ENCODE measurements around the gene CABCOCO1. TPM values are rescaled to one million over a fixed set of nuclear protein-coding genes. Genes with fewer than 3 reads are reported as not detected.
A peak's percentile ranks its signal among the peaks of the same experiment; 100 is the strongest.

The CABCOCO1 gene
- total RNA-seq, 4 donors from 2014 or later = 0.94 to 1.6 (median 1.3) TPM

DNA sequence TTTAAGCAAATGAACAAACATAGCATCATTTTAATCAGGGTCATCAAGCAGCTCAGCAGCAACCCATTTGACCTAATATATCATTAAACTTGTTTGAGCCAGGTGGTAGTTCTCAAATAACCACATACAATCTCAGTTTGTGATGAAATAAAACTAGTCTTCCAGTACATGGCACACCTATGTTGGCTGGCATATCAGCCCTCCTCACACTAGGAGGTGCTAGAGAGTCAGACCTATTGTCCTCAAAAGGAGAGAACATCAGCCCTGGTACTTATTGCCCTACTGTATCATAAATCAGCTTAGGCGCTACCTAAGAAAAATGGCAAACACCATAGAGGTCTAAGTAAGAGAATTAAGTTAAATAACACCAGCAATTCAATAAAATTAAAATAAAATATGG lies 81.7 kb downstream of the CABCOCO1 start:
- ATAC-seq = no peak
- Histone ChIP-seq H3K27ac (no peak overlapping the region), H3K9me3 (no peaks in the 10 kb centered on the region), H3K27me3 (no peaks in the 10 kb centered on the region), H3K36me3 (no peaks in the 10 kb centered on the region), H3K4me3 (no peak overlapping the region), H3K4me1 (peaks cover 0 to 7% (median under 1%) of the 10 kb centered on the region in 3 donors)
- 100% methylated on average over 1 of the region's 1 CpG; no CpG with 5 or more reads in 1 of the 2 donors for WGBS, 2 donors (ENCODE audit: low coverage in 1 of 2)
- TF ChIP-seq POLR2AphosphoS5 (IDR thresholded peaks at IDR 0.05) (no peak), POLR2A (IDR thresholded peaks at IDR 0.05) (no peak), EP300 (IDR thresholded peaks at IDR 0.05) (no peak)
- TF ChIP-seq, protein P1, sequence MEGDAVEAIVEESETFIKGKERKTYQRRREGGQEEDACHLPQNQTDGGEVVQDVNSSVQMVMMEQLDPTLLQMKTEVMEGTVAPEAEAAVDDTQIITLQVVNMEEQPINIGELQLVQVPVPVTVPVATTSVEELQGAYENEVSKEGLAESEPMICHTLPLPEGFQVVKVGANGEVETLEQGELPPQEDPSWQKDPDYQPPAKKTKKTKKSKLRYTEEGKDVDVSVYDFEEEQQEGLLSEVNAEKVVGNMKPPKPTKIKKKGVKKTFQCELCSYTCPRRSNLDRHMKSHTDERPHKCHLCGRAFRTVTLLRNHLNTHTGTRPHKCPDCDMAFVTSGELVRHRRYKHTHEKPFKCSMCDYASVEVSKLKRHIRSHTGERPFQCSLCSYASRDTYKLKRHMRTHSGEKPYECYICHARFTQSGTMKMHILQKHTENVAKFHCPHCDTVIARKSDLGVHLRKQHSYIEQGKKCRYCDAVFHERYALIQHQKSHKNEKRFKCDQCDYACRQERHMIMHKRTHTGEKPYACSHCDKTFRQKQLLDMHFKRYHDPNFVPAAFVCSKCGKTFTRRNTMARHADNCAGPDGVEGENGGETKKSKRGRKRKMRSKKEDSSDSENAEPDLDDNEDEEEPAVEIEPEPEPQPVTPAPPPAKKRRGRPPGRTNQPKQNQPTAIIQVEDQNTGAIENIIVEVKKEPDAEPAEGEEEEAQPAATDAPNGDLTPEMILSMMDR (IDR thresholded peaks at IDR 0.05) = no peak

DNA sequence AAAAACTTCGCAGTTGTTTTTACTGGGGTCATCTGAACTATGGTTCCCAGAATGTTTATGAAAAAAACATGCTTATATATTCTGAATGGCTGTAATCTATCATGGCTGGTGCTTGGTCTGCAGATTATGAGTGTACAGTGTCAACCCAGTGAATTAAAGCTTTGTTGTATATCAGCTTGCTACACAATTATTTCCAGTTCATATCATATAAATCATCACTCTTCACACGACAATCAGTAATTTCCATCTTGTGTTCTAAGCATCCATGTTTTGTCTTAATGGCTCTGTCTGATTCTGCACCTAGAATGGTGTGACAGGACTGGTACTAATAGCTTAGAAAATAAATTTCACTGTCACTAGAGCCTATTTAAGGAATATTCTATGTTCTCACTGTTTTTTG lies 83.6 kb downstream of the CABCOCO1 start:
- TF ChIP-seq EP300 (IDR thresholded peaks at IDR 0.05) = no peak
- no peak for TF ChIP-seq POLR2A (IDR thresholded peaks at IDR 0.05)
- no peak for TF ChIP-seq POLR2AphosphoS5 (IDR thresholded peaks at IDR 0.05)
- TF ChIP-seq, protein P1 (IDR thresholded peaks at IDR 0.05) = no peak
- no peak for ATAC-seq
- H3K27me3 ChIP-seq = no peaks in the 10 kb centered on the region
- no peaks in the 10 kb centered on the region for H3K9me3 ChIP-seq
- peaks cover 0 to 20% (median 8%) of the 10 kb centered on the region in 3 donors for H3K4me1 ChIP-seq
- no peak overlapping the region for H3K4me3 ChIP-seq
- H3K27ac ChIP-seq = no peak overlapping the region
- H3K36me3 ChIP-seq = no peaks in the 10 kb centered on the region
- WGBS, 2 donors (ENCODE audit: low coverage in 1 of 2) = 85 to 86% methylated on average over 2 of the region's 2 CpGs

DNA sequence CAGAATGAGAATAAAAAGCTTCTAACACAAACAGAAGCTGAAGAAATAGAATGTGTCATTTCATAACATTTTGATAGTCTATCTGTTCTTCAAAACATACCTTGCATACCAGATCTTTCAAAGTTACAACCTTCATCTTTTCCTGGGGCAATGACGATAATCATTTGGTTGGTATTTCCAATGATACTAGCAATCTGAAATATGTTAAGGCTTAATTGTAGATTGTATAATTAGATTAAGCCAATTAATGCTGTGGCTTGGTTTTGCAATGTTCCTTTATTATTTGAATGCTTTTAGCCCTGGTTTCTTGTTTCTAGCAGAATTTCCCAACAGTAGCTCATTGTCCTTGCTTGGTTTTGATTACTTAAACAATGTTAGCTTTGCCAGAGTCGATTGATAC lies 84.6 kb downstream of the CABCOCO1 start:
- no peaks in the 10 kb centered on the region for H3K9me3 ChIP-seq
- no peak overlapping the region for H3K27ac ChIP-seq
- no peaks in the 10 kb centered on the region for H3K27me3 ChIP-seq
- peaks cover 4 to 30% (median 14%) of the 10 kb centered on the region in 3 donors for H3K4me1 ChIP-seq
- TF ChIP-seq, protein P1 (IDR thresholded peaks at IDR 0.05) = no peak
- TF ChIP-seq POLR2A (IDR thresholded peaks at IDR 0.05) = no peak
- TF ChIP-seq POLR2AphosphoS5 (IDR thresholded peaks at IDR 0.05) = no peak
- TF ChIP-seq EP300 (IDR thresholded peaks at IDR 0.05) = no peak
- ATAC-seq = no peak
- 75 to 87% methylated on average over 2 of the region's 2 CpGs for WGBS, 2 donors (ENCODE audit: low coverage in 1 of 2)
- no peak overlapping the region for H3K4me3 ChIP-seq
- H3K36me3 ChIP-seq = no peaks in the 10 kb centered on the region

DNA sequence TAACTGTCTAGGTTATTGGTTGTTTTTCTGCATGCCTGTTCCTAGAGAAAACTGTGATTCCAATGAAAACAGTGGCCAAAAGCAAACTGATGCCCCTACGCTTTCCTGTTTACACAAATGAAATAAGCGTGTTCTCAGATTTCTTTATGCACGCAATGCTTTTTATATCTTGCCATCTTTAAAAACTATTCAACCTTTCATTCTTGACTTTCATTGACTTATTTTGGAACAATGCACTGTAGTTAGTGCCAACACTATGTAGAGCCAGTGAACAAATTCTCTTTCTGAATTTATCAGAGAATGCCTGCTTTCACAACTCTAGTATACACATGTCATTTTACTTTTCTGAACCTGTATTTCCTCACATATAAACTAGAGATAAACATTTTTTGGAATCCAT lies 86.6 kb downstream of the CABCOCO1 start:
- no peak for ATAC-seq
- Histone ChIP-seq H3K27ac (peak overlapping the region in 2 of 4 donors; percentile 47 to 56), H3K27me3 (no peaks in the 10 kb centered on the region), H3K4me3 (no peak overlapping the region), H3K9me3 (no peaks in the 10 kb centered on the region), H3K36me3 (no peaks in the 10 kb centered on the region), H3K4me1 (peaks cover 5 to 42% (median 16%) of the 10 kb centered on the region in 3 donors)
- TF ChIP-seq, protein P1 (IDR thresholded peaks at IDR 0.05) = no peak
- TF ChIP-seq POLR2AphosphoS5 (IDR thresholded peaks at IDR 0.05) = no peak
- no peak for TF ChIP-seq EP300 (IDR thresholded peaks at IDR 0.05)
- TF ChIP-seq POLR2A (IDR thresholded peaks at IDR 0.05) = no peak
- 48 to 63% methylated on average over 3 of the region's 3 CpGs for WGBS, 2 donors (ENCODE audit: low coverage in 1 of 2)

DNA sequence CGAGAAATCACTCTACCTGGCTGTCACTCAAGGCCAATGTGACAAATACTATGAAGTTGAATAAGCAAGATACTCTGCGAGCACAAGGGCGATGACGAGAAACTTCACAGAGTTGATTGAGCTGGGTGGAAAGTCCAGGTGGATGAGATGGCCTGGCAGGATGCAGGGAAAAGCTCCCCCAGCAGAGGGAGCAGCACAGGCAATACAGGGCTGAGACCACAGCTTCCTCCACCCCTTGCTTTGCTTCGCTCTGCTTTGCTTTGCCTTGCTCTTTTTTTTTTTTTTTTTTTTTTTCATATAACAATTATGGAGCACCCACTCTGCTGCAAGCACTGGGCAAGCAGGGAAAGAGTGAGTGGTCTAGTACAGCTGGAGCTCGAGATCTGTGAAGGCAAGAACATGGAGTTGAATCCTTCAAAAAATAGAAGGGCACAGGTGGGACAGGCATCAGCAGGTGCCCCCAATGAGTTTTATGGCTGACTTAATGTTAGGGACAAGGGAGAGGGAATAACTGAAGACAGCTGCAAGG lies 88.3 kb downstream of the CABCOCO1 start:
- ATAC-seq = peak; percentile 65
- H3K4me1 ChIP-seq = peaks cover 5 to 53% (median 18%) of the 10 kb centered on the region in 3 donors
- no peaks in the 10 kb centered on the region for H3K36me3 ChIP-seq
- no peaks in the 10 kb centered on the region for H3K9me3 ChIP-seq
- no peak for TF ChIP-seq POLR2A (IDR thresholded peaks at IDR 0.05)
- TF ChIP-seq, protein P1 (IDR thresholded peaks at IDR 0.05) = peak; percentile 28 to 66 (median 45)
- peak overlapping the region in 1 of 4 donors; percentile 47 for H3K27ac ChIP-seq
- 80 to 81% methylated on average over 6 of the region's 6 CpGs for WGBS, 2 donors (ENCODE audit: low coverage in 1 of 2)
- no peak overlapping the region for H3K4me3 ChIP-seq
- no peaks in the 10 kb centered on the region for H3K27me3 ChIP-seq

All from gastroesophageal sphincter (tissue), 4 donors.